ENCODE measurements around the gene DBET.
"Not testable (repeated sequence)": the region's sequence is repeated elsewhere in the genome, so short reads cannot be mapped to it uniquely, and the experiment has no call there.

- TF ChIP-seq CTCF (IDR thresholded peaks at IDR 0.05); POLR2A (IDR thresholded peaks at IDR 0.05; ENCODE audit: low read depth); EP300 (IDR thresholded peaks at IDR 0.05): not testable (repeated sequence)
These were observed at the start of gene DBET for GRCh38 chr4:190064342-190064741.

Measured in esophagus muscularis mucosa (tissue), 4 donors.